ENCODE measurements around the gene PAX7.

PAX7 gene

GRCh38 chr1:18770799-18771198, 140.2 kb downstream of the PAX7 start:
- Histone ChIP-seq H3K79me2 (ENCODE audit: insufficient read depth, low read length) (no peaks in the 10 kb centered on the region), H3K27me3 (ENCODE audit: insufficient read depth, low read length, poor library complexity) (peaks cover 18% of the 10 kb centered on the region), H3K27ac (ENCODE audit: low read length) (no peak overlapping the region), H3K9ac (ENCODE audit: low read depth, low read length) (no peak overlapping the region), H3K36me3 (ENCODE audit: insufficient read depth, low read length) (no peaks in the 10 kb centered on the region), H3K4me3 (ENCODE audit: low read depth in 1 of 2, low read length in 2 of 2) (no peak overlapping the region), H3K9me3 (ENCODE audit: insufficient read depth, low read length, severe bottlenecking) (no peaks in the 10 kb centered on the region), H3K4me1 (ENCODE audit: insufficient read depth, low read length) (no peaks in the 10 kb centered on the region), H2AFZ (ENCODE audit: low read depth, low read length) (no peak overlapping the region), H4K20me1 (ENCODE audit: insufficient read depth, low read length) (no peaks in the 10 kb centered on the region), H3K4me2 (ENCODE audit: insufficient read depth, low read length) (no peak overlapping the region)
- no peak for DNase-seq
- no peak for ATAC-seq (ENCODE audit: insufficient read depth, low read depth)
- TF ChIP-seq CTCF (IDR thresholded peaks at IDR 0.05; ENCODE audit: borderline replicate concordance, extremely low read depth, low read length, poor library complexity, severe bottlenecking) (no peak), EZH2 (IDR thresholded peaks at IDR 0.05; ENCODE audit: borderline replicate concordance, low read depth, low read length, severe bottlenecking) (no peak)

GRCh38 chr1:18773753-18774152, 143.1 kb downstream of the PAX7 start:
- no peak for DNase-seq
- Histone ChIP-seq H3K4me1 (ENCODE audit: insufficient read depth, low read length) (no peaks in the 10 kb centered on the region), H3K36me3 (ENCODE audit: insufficient read depth, low read length) (no peaks in the 10 kb centered on the region), H4K20me1 (ENCODE audit: insufficient read depth, low read length) (no peaks in the 10 kb centered on the region), H3K9me3 (ENCODE audit: insufficient read depth, low read length, severe bottlenecking) (no peaks in the 10 kb centered on the region), H3K27me3 (ENCODE audit: insufficient read depth, low read length, poor library complexity) (peaks cover 20% of the 10 kb centered on the region), H3K27ac (ENCODE audit: low read length) (no peak overlapping the region), H3K4me2 (ENCODE audit: insufficient read depth, low read length) (no peak overlapping the region), H2AFZ (ENCODE audit: low read depth, low read length) (no peak overlapping the region), H3K9ac (ENCODE audit: low read depth, low read length) (no peak overlapping the region), H3K4me3 (ENCODE audit: low read depth in 1 of 2, low read length in 2 of 2) (no peak overlapping the region), H3K79me2 (ENCODE audit: insufficient read depth, low read length) (no peaks in the 10 kb centered on the region)
- TF ChIP-seq CTCF (IDR thresholded peaks at IDR 0.05; ENCODE audit: borderline replicate concordance, extremely low read depth, low read length, poor library complexity, severe bottlenecking) (no peak), EZH2 (IDR thresholded peaks at IDR 0.05; ENCODE audit: borderline replicate concordance, low read depth, low read length, severe bottlenecking) (no peak)
- ATAC-seq (ENCODE audit: insufficient read depth, low read depth): no peak

GRCh38 chr1:18775341-18775740, 144.7 kb downstream of the PAX7 start:
- Histone ChIP-seq H3K27ac (ENCODE audit: low read length) (no peak overlapping the region), H3K4me1 (ENCODE audit: insufficient read depth, low read length) (no peaks in the 10 kb centered on the region), H3K4me3 (ENCODE audit: low read depth in 1 of 2, low read length in 2 of 2) (no peak overlapping the region), H3K27me3 (ENCODE audit: insufficient read depth, low read length, poor library complexity) (peaks cover 20% of the 10 kb centered on the region), H3K4me2 (ENCODE audit: insufficient read depth, low read length) (no peak overlapping the region), H2AFZ (ENCODE audit: low read depth, low read length) (no peak overlapping the region), H3K79me2 (ENCODE audit: insufficient read depth, low read length) (no peaks in the 10 kb centered on the region), H4K20me1 (ENCODE audit: insufficient read depth, low read length) (no peaks in the 10 kb centered on the region), H3K36me3 (ENCODE audit: insufficient read depth, low read length) (no peaks in the 10 kb centered on the region), H3K9me3 (ENCODE audit: insufficient read depth, low read length, severe bottlenecking) (no peaks in the 10 kb centered on the region), H3K9ac (ENCODE audit: low read depth, low read length) (no peak overlapping the region)
- no peak for DNase-seq
- no peak for ATAC-seq (ENCODE audit: insufficient read depth, low read depth)
- TF ChIP-seq CTCF (IDR thresholded peaks at IDR 0.05; ENCODE audit: borderline replicate concordance, extremely low read depth, low read length, poor library complexity, severe bottlenecking) (no peak), EZH2 (IDR thresholded peaks at IDR 0.05; ENCODE audit: borderline replicate concordance, low read depth, low read length, severe bottlenecking) (no peak)

- Histone ChIP-seq H3K79me2 (ENCODE audit: insufficient read depth, low read length) (no peaks in the 10 kb centered on the region), H4K20me1 (ENCODE audit: insufficient read depth, low read length) (no peaks in the 10 kb centered on the region), H2AFZ (ENCODE audit: low read depth, low read length) (no peak overlapping the region), H3K9ac (ENCODE audit: low read depth, low read length) (no peak overlapping the region), H3K36me3 (ENCODE audit: insufficient read depth, low read length) (no peaks in the 10 kb centered on the region), H3K4me1 (ENCODE audit: insufficient read depth, low read length) (no peaks in the 10 kb centered on the region), H3K4me3 (ENCODE audit: low read depth in 1 of 2, low read length in 2 of 2) (no peak overlapping the region), H3K27me3 (ENCODE audit: insufficient read depth, low read length, poor library complexity) (peaks cover 17% of the 10 kb centered on the region), H3K27ac (ENCODE audit: low read length) (no peak overlapping the region), H3K9me3 (ENCODE audit: insufficient read depth, low read length, severe bottlenecking) (no peaks in the 10 kb centered on the region), H3K4me2 (ENCODE audit: insufficient read depth, low read length) (no peak overlapping the region)
- ATAC-seq (ENCODE audit: insufficient read depth, low read depth) (no peak), DNase-seq (no peak)
- TF ChIP-seq EZH2 (IDR thresholded peaks at IDR 0.05; ENCODE audit: borderline replicate concordance, low read depth, low read length, severe bottlenecking) (no peak), CTCF (IDR thresholded peaks at IDR 0.05; ENCODE audit: borderline replicate concordance, extremely low read depth, low read length, poor library complexity, severe bottlenecking) (no peak)
Observed at GRCh38 chr1:18776777-18777176, 146.1 kb downstream of the PAX7 start.
